Dendritic cell treated with granulocyte-macrophage colony-stimulating factor and Interleukin-4, amounts not matched to agents 40 ng/mL and 50 ng/mL, for 4 days (primary cell): Measurements from ENCODE around the gene CARD14.
A peak's percentile ranks its signal among the peaks of the same experiment; 100 is the strongest.

Source experiments
- H3K27ac Mint-ChIP-seq: one replicate; pipeline ENCODE4 v1.8.0; 2022; ENCODE audit warnings: mild to moderate bottlenecking, mixed read lengths
- H3K27me3 Mint-ChIP-seq: one replicate; pipeline ENCODE4 v1.8.0; 2022; ENCODE audit warnings: mild to moderate bottlenecking, mixed read lengths
- H3K36me3 Mint-ChIP-seq: one replicate; pipeline ENCODE4 v1.8.0; 2022; ENCODE audit warnings: low read depth, mixed read lengths
- H3K4me1 Mint-ChIP-seq: one replicate; pipeline ENCODE4 v1.8.0; 2022; ENCODE audit warnings: low read depth, mixed read lengths
- H3K4me3 Mint-ChIP-seq: one replicate; pipeline ENCODE4 v1.8.0; 2022; ENCODE audit warnings: mild to moderate bottlenecking, moderate library complexity, mixed read lengths
- H3K9me3 Mint-ChIP-seq: one replicate; pipeline ENCODE4 v1.8.0; 2022; ENCODE audit warnings: mixed read lengths
- intact Hi-C: fragments of 100-400 bp; cut with micrococcal nuclease; formaldehyde crosslinking; loops from one replicate; pipeline ENCODE4 v1.15.0; 2022

CARD14 gene

DNA sequence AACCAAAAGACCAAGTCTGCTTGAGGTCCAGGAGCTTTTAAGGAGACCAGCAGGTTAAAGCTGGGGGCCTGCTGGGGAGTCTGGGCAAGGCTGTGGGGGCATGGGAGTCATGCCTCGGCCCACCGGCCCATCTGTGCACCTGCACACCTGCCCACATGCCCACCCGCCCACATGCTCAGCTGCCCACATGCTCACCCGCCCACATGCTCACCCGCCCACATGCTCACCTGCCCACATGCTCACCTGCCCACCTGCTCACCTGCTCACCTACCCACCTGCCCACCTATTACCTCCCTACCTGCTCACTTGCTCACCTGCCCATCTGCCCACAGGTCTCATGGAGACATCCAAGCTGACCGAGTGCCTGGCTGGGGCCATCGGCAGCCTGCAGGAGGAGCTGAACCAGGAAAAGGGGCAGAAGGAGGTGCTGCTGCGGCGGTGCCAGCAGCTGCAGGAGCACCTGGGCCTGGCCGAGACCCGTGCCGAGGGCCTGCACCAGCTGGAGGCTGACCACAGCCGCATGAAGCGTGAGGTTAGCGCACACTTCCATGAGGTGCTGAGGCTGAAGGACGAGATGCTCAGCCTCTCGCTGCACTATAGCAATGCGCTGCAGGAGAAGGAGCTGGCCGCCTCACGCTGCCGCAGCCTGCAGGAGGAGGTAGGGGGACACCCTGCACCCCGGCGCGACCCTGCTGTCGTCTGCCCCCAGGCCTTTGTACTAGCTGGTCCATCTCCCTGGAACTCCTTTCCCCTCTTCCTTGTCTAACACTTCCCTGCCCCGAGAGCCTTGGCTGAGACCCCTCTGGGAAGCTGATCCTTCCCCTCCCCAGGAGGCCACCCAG is 14.0 kb downstream of the CARD14 start:
- Mint-ChIP-seq H3K4me1 (peaks cover 5% of the 10 kb centered on the region), H3K27ac (no peak overlapping the region), H3K27me3 (peaks cover 20% of the 10 kb centered on the region), H3K36me3 (no peaks in the 10 kb centered on the region), H3K4me3 (no peak overlapping the region), H3K9me3 (no peaks in the 10 kb centered on the region)
- intact Hi-C loops: no loop called here

DNA sequence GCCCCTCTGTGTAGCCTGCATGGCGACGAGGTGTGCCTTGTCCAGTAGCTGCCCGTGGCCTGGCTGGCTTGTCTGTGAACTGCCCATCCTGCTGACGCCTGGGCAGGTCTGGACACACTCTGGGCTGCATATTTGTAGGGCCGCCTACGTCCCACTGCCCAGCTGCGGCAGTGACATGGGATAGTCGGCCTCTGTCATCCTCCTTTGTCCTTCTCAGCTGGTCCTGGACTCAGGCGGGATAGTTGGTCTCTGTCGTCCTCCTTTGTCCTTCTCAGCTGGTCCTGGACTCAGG is 14.5 kb downstream of the CARD14 start:
- no peaks in the 10 kb centered on the region for H3K9me3 Mint-ChIP-seq
- H3K27ac Mint-ChIP-seq: no peak overlapping the region
- H3K4me1 Mint-ChIP-seq: peaks cover 5% of the 10 kb centered on the region
- H3K27me3 Mint-ChIP-seq: peaks cover 17% of the 10 kb centered on the region
- H3K36me3 Mint-ChIP-seq: no peaks in the 10 kb centered on the region
- H3K4me3 Mint-ChIP-seq: no peak overlapping the region
- intact Hi-C loops: no loop called here

DNA sequence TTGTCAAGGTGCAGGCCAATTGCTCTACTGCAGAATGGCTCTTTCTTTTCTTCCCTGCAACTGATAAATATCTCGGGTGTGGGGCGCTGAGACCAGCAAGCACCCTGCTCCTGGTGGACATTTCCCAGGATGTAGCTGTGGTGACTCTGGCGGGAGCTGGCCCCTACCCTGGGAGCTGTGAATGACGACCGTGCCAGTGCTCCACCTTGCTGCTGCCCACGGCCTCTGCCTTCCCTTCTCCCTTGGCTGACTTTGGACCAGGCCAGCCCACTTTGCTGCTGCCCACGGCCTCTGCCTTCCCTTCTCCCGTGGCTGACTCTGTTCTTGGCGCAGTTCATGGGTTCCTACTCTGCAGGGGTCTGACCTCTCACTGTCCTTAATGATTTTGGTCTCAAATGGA is 16.1 kb downstream of the CARD14 start:
- peaks cover 11% of the 10 kb centered on the region for H3K27me3 Mint-ChIP-seq
- no peak overlapping the region for H3K4me3 Mint-ChIP-seq
- no peaks in the 10 kb centered on the region for H3K9me3 Mint-ChIP-seq
- peaks cover 5% of the 10 kb centered on the region for H3K4me1 Mint-ChIP-seq
- H3K36me3 Mint-ChIP-seq: no peaks in the 10 kb centered on the region
- H3K27ac Mint-ChIP-seq: no peak overlapping the region
- intact Hi-C loops: no loop called here

DNA sequence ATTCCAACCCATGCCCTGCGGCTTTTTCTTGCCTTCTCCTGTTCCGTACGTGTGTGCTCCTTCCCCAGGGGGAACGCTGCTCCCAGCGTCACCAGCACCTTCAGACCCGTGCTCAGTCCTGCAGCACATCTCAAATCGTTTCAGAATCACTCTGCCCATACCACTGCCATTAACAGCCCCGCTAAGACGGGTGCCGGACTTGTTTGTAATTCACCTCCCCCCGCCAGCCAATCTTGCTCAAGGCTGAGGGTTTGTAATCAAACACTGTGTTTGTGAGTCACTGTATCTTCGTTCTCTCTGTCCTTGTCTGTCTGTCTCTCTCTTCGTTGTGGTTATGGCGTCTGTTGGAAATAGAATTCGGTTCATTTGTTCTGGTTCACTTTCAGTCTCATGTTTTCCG is 17.3 kb downstream of the CARD14 start:
- no peaks in the 10 kb centered on the region for H3K9me3 Mint-ChIP-seq
- intact Hi-C loops: no loop called here
- H3K27ac Mint-ChIP-seq: no peak overlapping the region
- no peaks in the 10 kb centered on the region for H3K36me3 Mint-ChIP-seq
- H3K27me3 Mint-ChIP-seq: peaks cover 16% of the 10 kb centered on the region
- H3K4me3 Mint-ChIP-seq: no peak overlapping the region
- H3K4me1 Mint-ChIP-seq: peaks cover 5% of the 10 kb centered on the region

DNA sequence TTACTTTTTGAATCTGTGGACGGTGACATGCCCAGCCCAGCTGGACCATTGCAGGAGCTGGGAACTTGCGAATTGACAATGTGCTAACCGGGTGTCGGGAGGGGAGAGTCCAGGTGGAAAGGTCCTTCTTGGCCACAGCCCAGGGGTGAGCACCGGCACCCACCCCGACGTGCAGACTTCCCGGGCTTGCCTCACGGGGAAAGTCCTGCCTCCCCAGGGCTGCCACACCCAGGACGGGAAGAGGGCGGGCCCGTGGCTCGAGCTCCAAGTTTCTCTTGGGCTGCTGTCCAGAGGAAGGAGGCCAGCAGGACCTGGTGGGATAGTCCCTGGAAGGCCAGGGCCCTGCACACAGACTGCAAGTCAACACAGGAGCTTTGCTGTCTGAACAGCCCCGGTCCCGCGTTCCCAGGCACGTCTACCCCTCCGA is 17.7 kb downstream of the CARD14 start:
- no peaks in the 10 kb centered on the region for H3K9me3 Mint-ChIP-seq
- intact Hi-C loops: no loop called here
- peaks cover 5% of the 10 kb centered on the region for H3K4me1 Mint-ChIP-seq
- H3K27ac Mint-ChIP-seq: no peak overlapping the region
- no peak overlapping the region for H3K4me3 Mint-ChIP-seq
- peaks cover 20% of the 10 kb centered on the region for H3K27me3 Mint-ChIP-seq
- no peaks in the 10 kb centered on the region for H3K36me3 Mint-ChIP-seq

DNA sequence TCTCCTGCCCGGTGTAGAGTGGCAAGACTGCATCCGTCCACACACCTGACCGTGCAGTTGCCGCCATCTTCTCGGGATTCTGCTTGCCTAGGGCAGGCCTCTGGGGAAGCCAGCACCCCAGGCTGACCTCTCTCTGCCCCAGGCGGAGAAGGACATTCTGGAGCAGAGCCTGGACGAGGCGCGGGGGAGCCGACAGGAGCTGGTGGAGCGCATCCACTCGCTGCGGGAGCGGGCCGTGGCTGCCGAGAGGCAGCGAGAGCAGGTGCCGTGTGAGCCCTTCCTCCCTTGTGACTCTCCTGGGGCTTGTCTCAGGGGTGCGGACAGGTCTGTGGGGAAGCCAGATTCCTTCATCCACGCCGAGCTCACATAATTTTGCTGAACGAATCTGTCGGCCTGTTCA is 19.8 kb downstream of the CARD14 start:
- H3K36me3 Mint-ChIP-seq: no peaks in the 10 kb centered on the region

DNA sequence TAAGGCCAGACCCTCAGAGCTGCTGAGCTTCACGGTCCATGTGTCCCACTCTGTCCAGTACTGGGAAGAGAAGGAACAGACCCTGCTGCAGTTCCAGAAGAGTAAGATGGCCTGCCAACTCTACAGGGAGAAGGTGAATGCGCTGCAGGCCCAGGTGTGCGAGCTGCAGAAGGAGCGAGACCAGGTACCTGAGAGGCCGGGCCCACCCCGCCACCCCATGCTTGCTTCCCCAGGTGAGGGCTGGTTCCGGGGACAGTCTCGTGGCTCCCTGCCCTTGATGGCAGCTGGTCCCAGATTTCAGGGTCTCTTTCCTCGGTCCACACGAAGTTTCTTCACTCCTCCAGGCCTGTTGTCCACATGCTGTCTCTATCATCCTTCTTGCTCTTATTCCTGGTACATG is 20.9 kb downstream of the CARD14 start:
- Mint-ChIP-seq H3K27ac (no peak overlapping the region), H3K27me3 (peaks cover 36% of the 10 kb centered on the region), H3K36me3 (no peaks in the 10 kb centered on the region), H3K4me3 (no peak overlapping the region), H3K4me1 (peaks cover 5% of the 10 kb centered on the region), H3K9me3 (no peaks in the 10 kb centered on the region)
- intact Hi-C loops: no loop called here

More for the DNA sequence above, 19.8 kb downstream of the CARD14 start:
- H3K4me3 Mint-ChIP-seq: no peak overlapping the region
- peaks cover 5% of the 10 kb centered on the region for H3K4me1 Mint-ChIP-seq
- no peak overlapping the region for H3K27ac Mint-ChIP-seq
- no peaks in the 10 kb centered on the region for H3K9me3 Mint-ChIP-seq
- intact Hi-C loops: no loop called here
- H3K27me3 Mint-ChIP-seq: peaks cover 30% of the 10 kb centered on the region

DNA sequence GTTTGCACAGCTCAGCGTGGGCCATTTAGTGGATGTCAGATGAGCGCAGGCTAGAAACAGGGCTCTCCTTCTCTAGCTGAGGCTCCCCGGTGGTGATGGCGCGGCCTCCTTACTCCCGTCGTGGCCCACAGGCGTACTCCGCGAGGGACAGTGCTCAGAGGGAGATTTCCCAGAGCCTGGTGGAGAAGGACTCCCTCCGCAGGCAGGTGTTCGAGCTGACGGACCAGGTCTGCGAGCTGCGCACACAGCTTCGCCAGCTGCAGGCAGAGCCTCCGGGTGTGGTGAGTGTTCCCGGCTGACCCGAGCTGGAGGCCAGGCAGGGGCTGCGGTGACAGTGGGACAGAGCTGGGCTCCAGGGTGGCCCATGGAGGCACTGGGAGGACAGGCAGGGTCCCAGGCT is 21.4 kb downstream of the CARD14 start:
- intact Hi-C loops: no loop called here

DNA sequence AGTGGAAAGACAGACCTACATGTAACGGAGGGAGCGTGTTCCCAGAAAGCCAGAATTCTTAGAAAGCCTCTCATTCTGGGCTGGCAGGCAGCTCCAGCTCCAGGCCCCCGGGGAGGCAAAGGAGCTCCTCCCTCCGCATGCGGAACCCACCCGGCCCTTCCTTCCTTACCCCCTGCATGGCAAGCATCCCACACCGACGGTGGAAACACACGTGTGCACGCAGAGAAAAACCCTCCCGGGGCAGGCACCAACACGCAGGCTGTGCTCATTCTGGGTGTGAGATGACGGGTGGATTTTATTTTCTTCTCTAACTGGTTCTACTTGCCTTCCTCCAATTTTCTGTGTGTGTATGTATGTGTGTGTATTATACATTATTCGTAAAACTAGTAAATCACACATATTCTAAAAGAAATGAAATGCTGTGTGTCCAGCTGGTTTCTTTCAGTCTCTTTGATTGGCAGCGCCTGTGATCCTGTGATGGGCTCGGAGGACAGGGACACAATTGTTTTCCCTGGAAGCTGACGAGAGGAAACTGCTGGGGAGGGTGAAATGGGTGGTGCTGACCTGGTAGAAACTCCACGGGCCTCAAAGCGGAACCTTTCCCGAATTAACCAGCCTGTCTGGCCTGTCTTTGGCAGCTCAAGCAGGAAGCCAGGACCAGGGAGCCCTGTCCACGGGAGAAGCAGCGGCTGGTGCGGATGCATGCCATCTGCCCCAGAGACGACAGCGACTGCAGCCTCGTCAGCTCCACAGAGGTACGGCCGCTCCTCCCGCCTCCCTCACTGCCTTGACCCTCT is 22.2 kb downstream of the CARD14 start:
- peaks cover 4% of the 10 kb centered on the region for H3K4me1 Mint-ChIP-seq
- H3K4me3 Mint-ChIP-seq: no peak overlapping the region
- no peaks in the 10 kb centered on the region for H3K36me3 Mint-ChIP-seq
- intact Hi-C loops: no loop called here
- H3K27ac Mint-ChIP-seq: no peak overlapping the region
- H3K27me3 Mint-ChIP-seq: peaks cover 37% of the 10 kb centered on the region
- no peaks in the 10 kb centered on the region for H3K9me3 Mint-ChIP-seq

More for the DNA sequence above, 21.4 kb downstream of the CARD14 start:
- peaks cover 2% of the 10 kb centered on the region for H3K4me1 Mint-ChIP-seq
- peaks cover 37% of the 10 kb centered on the region for H3K27me3 Mint-ChIP-seq
- no peak overlapping the region for H3K27ac Mint-ChIP-seq
- no peaks in the 10 kb centered on the region for H3K9me3 Mint-ChIP-seq
- no peak overlapping the region for H3K4me3 Mint-ChIP-seq
- no peaks in the 10 kb centered on the region for H3K36me3 Mint-ChIP-seq

DNA sequence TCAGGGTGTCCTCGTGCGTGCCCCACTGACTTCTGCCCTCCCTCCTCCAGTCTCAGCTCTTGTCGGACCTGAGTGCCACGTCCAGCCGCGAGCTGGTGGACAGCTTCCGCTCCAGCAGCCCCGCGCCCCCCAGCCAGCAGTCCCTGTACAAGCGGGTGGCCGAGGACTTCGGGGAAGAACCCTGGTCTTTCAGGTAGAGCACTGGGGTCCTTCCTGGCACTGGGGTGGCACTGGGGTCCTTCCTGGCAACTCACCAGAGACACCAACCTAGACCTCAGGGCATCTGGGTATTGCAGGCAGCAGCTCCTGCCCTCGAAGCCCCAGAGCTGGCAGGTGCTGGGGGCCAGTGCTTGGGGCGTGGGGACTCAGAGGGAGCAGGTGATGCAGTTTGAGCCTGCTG is 25.3 kb downstream of the CARD14 start:
- no peak overlapping the region for H3K4me3 Mint-ChIP-seq
- H3K36me3 Mint-ChIP-seq: peaks cover 10% of the 10 kb centered on the region
- no peak overlapping the region for H3K27ac Mint-ChIP-seq
- peaks cover 19% of the 10 kb centered on the region for H3K4me1 Mint-ChIP-seq
- no peaks in the 10 kb centered on the region for H3K9me3 Mint-ChIP-seq
- intact Hi-C loops: loop anchor here (5.0 kb wide), 1 partner anchor 57 kb away; no protein-coding TSS in a partner anchor
- peaks cover 35% of the 10 kb centered on the region for H3K27me3 Mint-ChIP-seq

DNA sequence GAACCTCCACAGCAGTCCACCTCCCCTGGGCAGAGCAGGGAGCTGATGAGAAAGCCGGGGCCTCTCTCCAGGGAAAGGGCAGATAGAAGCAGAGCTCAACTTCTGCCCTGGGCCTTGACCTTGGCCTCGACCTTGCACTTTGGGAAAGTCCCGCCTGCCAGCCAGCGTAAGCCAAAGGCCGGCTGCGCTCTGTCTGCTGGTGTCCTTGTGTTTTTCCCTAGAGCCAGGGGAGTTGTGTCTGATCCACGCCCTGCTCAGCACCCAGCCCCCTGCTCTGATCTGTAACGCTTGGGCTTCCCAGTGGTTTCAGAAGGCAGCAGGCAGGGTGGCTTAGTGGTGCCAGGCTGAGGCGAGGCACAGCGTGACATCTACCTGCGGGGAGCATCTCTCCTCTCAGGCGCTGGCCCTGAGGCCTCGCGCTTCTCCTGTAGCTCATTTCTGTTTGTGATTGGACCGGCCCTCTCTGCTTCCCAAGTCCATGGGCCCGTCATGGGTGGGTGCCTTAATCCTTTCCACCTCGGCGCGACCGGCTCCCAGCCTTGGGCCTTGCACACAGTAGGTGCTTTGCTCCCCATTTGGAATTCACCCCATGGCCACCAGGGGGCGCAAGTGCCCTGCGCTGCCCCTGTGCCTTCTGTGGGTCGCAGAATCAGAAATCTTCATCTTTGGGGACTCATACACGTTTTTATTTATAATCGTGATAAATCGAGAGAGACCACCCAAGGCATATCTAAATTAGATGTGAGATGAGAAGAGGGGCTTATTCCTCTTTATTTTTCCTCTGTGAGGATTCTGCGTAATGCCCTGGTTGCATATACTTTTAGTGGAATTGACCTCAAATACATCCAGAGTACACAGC is 26.1 kb downstream of the CARD14 start:
- no peaks in the 10 kb centered on the region for H3K9me3 Mint-ChIP-seq
- H3K4me3 Mint-ChIP-seq: no peak overlapping the region
- intact Hi-C loops: loop anchor here (5.0 kb wide), 1 partner anchor 56 kb away; no protein-coding TSS in a partner anchor
- peaks cover 19% of the 10 kb centered on the region for H3K4me1 Mint-ChIP-seq
- peaks cover 12% of the 10 kb centered on the region for H3K36me3 Mint-ChIP-seq
- no peak overlapping the region for H3K27ac Mint-ChIP-seq
- peaks cover 34% of the 10 kb centered on the region for H3K27me3 Mint-ChIP-seq

DNA sequence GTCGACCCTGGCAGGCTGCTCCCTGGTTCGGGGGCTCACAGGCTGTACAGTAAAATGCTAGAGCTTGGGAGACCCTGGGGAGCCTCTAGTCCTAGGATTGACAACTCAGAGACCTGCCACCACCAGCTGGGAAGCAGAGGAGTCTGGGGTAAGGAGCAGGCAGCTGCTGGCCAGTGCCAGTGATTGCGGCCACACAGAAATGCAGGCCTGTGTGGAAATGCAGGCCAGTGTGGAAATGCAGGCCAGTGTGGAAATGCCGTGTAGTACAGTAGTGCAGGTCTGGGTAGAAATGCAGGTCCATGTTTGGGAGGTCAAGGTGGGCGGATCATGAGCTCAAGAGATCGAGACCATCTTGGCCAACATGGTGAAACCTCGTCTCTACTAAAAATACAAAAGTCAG is 26.8 kb downstream of the CARD14 start:
- Mint-ChIP-seq H3K36me3 (peaks cover 20% of the 10 kb centered on the region), H3K27me3 (peaks cover 27% of the 10 kb centered on the region), H3K4me1 (peaks cover 19% of the 10 kb centered on the region), H3K4me3 (no peak overlapping the region), H3K27ac (no peak overlapping the region), H3K9me3 (no peaks in the 10 kb centered on the region)
- intact Hi-C loops: loop anchor here (5.0 kb wide), 1 partner anchor 56 kb away; no protein-coding TSS in a partner anchor

DNA sequence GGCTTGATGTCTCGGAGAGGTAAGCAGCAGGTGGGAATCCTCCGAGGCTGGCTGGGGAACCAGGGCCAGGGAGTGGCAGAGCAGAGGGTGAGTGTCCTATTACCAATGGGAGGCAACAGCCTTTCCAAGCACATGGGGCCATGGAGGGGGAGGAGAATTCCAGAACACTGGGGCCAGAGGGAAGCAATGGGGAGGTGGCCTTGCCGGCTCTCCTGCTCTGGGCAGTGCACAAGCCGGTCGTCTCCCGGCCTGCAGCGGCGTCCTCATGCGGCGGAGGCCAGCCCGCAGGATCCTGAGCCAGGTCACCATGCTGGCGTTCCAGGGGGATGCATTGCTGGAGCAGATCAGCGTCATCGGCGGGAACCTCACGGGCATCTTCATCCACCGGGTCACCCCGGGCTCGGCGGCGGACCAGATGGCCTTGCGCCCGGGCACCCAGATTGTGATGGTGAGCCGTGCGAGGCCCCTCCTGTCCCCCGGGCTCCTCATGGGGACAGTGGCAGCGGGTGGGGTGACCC is 28.4 kb downstream of the CARD14 start:
- Mint-ChIP-seq H3K36me3 (peaks cover 35% of the 10 kb centered on the region), H3K27ac (peak overlapping the region; percentile 48), H3K4me3 (no peak overlapping the region), H3K4me1 (peaks cover 19% of the 10 kb centered on the region), H3K9me3 (no peaks in the 10 kb centered on the region), H3K27me3 (peaks cover 16% of the 10 kb centered on the region)
- intact Hi-C loops: loop anchor here (5.0 kb wide), 1 partner anchor 54 kb away; no protein-coding TSS in a partner anchor
